Activated naive CD8-positive, alpha-beta T cell treated with anti-CD3 and anti-CD28 coated beads, Interleukin-2, amount 10 ng/mL, durations not matched to agents 7 days and 5 days (primary cell): ENCODE results near the gene EML1. TPM values are rescaled to one million over a fixed set of nuclear protein-coding genes. Genes with fewer than 3 reads are reported as not detected.

ENCODE experiments used
- ATAC-seq: fragments of 150-1000 bp; cut with Tn5 transposase; one replicate; pipeline ENCODE4 v1.10.0; 2021; ENCODE audit warnings: low read depth, moderate library complexity
- POLR2A ChIA-PET: fragments of 350-600 bp; sonication (Branson Sonifier 250); formaldehyde crosslinking; loops from one replicate; lab custom pipeline; 2021; ENCODE audit warnings: antibody characterized with exemption; lab: Charles Lee
- DNase-seq: peaks from one replicate; pipeline ENCODE4 v3.0.0; 2021
- H3K27ac Mint-ChIP-seq: one replicate; pipeline ENCODE4 v1.8.0; 2022; ENCODE audit warnings: mild to moderate bottlenecking, mixed read lengths
- H3K27me3 Mint-ChIP-seq: one replicate; pipeline ENCODE4 v1.8.0; 2022; ENCODE audit warnings: mild to moderate bottlenecking, moderate library complexity, mixed read lengths
- H3K36me3 Mint-ChIP-seq: one replicate; pipeline ENCODE4 v1.8.0; 2021; ENCODE audit warnings: mild to moderate bottlenecking, mixed read lengths
- H3K4me1 Mint-ChIP-seq: one replicate; pipeline ENCODE4 v1.8.0; 2021; ENCODE audit warnings: mixed read lengths
- H3K4me3 Mint-ChIP-seq: one replicate; pipeline ENCODE4 v1.8.0; 2022; ENCODE audit warnings: mild to moderate bottlenecking, moderate library complexity, mixed read lengths
- H3K9me3 Mint-ChIP-seq: one replicate; pipeline ENCODE4 v1.8.0; 2021; ENCODE audit warnings: mixed read lengths
- total RNA-seq, 2 experiments: library from RNA; stranded (reverse); gene quantifications; one replicate each; pipeline ENCODE4 v1.2.3, GENCODE V29; 2021

The EML1 gene
- total RNA-seq, 2 experiments from 2014 or later, result 0.69 TPM; not detected in 1

DNA sequence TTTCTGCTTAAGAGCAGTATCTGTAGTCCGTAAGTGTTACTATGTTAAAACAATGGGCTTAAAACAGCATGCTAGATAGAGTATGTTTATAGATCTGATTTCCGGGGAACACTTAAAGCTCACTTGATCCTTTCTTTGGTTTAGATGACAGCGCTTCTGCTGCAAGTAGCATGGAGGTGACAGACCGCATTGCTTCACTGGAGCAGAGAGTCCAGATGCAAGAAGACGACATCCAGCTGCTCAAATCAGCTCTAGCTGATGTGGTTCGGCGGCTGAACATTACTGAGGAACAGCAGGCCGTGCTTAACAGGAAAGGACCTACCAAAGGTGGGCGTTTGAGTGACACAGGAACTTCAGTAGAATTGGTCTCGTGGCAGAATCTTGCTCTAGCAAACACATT is 57.5 kb downstream of the EML1 start:
- ATAC-seq (no peak), DNase-seq (no peak)
- H3K27me3 Mint-ChIP-seq, result peaks cover 38% of the 10 kb centered on the region
- peaks cover 4% of the 10 kb centered on the region for H3K9me3 Mint-ChIP-seq
- H3K36me3 Mint-ChIP-seq, result no peaks in the 10 kb centered on the region
- H3K4me1 Mint-ChIP-seq, result no peaks in the 10 kb centered on the region
- H3K4me3 Mint-ChIP-seq, result no peak overlapping the region
- no peak overlapping the region for H3K27ac Mint-ChIP-seq
- POLR2A ChIA-PET, result no interaction called here

DNA sequence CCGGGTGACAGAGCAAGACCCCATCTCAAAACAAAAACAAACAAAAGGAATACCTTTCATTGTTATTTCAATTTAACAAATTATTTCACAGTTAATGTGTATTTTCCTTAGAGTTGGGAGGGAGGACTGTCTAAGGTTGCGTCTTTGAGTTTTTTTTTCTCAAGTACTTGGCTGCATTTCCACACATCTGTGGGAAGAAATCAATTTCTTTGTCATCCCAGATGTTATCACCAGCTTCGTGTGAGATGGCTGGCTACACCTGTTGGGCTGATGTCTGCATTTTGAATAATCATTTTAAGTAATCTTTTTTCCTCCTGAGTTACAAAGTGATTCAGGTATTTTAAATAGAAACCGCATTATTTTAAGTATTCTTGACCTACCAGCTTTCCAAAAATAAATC is 59.4 kb downstream of the EML1 start:
- POLR2A ChIA-PET, result no interaction called here
- DNase-seq (no peak), ATAC-seq (no peak)
- Mint-ChIP-seq H3K27ac (no peak overlapping the region), H3K27me3 (peaks cover 40% of the 10 kb centered on the region), H3K9me3 (no peaks in the 10 kb centered on the region), H3K36me3 (no peaks in the 10 kb centered on the region), H3K4me3 (no peak overlapping the region), H3K4me1 (no peaks in the 10 kb centered on the region)

DNA sequence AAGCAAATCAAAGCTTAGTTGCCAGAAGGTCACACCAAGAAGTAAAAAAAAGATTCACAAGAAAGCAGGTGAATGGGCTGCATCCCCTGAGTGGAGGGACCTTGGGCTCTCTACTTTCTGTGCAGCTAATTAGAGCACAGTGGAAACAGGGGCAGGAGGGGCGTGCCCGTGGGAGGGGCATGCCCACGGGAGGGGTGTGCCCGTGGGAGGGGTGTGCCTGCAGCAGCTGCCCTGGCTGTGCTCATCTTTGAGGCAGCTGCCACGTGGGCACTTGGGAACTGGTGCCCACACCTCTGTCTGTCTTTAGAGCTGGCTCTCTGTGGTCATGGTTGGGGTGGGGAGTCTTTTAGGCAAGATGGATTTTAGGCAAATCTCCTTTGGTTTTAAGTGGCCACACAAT is 60.0 kb downstream of the EML1 start:
- no peaks in the 10 kb centered on the region for H3K36me3 Mint-ChIP-seq
- no peaks in the 10 kb centered on the region for H3K9me3 Mint-ChIP-seq
- no peak for DNase-seq
- POLR2A ChIA-PET, result no interaction called here
- H3K4me3 Mint-ChIP-seq, result no peak overlapping the region
- H3K4me1 Mint-ChIP-seq, result no peaks in the 10 kb centered on the region
- ATAC-seq, result no peak
- no peak overlapping the region for H3K27ac Mint-ChIP-seq
- peaks cover 39% of the 10 kb centered on the region for H3K27me3 Mint-ChIP-seq

DNA sequence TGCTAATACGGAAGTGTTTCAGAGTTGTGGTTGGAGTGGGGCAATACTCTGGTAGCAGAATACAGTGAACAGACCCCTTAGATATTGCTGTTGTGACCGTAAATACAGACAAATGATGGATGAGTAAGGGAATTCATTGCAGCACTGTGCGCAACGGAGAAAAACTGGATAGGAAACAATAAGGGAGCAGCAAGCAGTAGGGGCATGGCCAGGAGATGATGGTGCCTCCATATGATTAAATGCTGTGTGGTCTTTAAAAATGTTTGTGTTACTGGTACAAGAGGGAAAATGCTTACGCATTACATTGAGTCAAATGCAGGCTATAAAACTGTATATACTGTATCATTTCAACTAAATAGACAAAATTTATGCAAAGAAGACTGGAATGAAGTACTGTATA is 61.6 kb downstream of the EML1 start:
- DNase-seq (no peak), ATAC-seq (no peak)
- Mint-ChIP-seq H3K36me3 (no peaks in the 10 kb centered on the region), H3K27ac (no peak overlapping the region), H3K9me3 (no peaks in the 10 kb centered on the region), H3K27me3 (peaks cover 45% of the 10 kb centered on the region), H3K4me3 (no peak overlapping the region), H3K4me1 (no peaks in the 10 kb centered on the region)
- POLR2A ChIA-PET, result no interaction called here

DNA sequence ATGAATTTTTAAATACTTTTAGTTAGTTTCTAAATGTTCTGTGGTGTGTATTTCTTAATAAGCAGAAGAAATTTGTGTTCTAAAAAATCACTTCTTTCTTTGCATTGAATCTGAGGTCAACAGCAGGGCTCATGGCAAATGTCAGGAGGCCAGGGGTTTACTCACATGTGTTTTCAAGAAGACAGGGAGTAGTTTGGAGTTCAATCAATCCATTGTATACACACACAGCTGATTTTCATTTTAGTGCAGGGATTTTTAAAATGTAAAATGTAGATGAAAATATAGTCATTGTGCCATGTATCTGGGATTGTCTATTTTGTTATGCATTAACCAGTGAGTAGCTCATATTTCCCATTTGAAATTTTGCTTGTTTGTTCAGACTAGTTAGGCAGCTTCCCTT is 62.1 kb downstream of the EML1 start:
- Mint-ChIP-seq H3K27me3 (peaks cover 45% of the 10 kb centered on the region), H3K27ac (no peak overlapping the region), H3K4me3 (no peak overlapping the region), H3K9me3 (no peaks in the 10 kb centered on the region), H3K4me1 (no peaks in the 10 kb centered on the region), H3K36me3 (no peaks in the 10 kb centered on the region)
- DNase-seq, result no peak
- POLR2A ChIA-PET, result no interaction called here
- ATAC-seq, result no peak

DNA sequence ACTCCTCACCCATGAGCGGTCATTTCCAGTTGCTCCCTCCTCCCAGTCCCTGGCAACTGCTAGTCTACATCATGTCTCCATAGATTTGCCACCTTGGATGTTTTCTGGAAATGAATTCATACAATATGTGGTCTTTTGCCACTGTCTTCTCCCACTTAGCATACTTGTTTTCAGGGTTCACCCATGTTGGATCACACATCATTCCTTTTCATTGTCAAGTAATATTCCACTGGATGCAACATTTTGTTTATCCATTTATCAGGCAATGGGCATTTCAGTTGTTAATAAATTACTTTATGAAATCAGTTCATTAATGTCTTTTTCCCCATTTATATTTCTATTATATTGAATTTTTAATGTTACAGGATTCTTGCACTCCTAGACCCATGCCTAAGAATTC is 64.3 kb downstream of the EML1 start:
- no peaks in the 10 kb centered on the region for H3K4me1 Mint-ChIP-seq
- POLR2A ChIA-PET, result no interaction called here
- no peak overlapping the region for H3K4me3 Mint-ChIP-seq
- H3K36me3 Mint-ChIP-seq, result no peaks in the 10 kb centered on the region
- peaks cover 35% of the 10 kb centered on the region for H3K27me3 Mint-ChIP-seq
- no peaks in the 10 kb centered on the region for H3K9me3 Mint-ChIP-seq
- DNase-seq, result no peak
- H3K27ac Mint-ChIP-seq, result no peak overlapping the region
- no peak for ATAC-seq

DNA sequence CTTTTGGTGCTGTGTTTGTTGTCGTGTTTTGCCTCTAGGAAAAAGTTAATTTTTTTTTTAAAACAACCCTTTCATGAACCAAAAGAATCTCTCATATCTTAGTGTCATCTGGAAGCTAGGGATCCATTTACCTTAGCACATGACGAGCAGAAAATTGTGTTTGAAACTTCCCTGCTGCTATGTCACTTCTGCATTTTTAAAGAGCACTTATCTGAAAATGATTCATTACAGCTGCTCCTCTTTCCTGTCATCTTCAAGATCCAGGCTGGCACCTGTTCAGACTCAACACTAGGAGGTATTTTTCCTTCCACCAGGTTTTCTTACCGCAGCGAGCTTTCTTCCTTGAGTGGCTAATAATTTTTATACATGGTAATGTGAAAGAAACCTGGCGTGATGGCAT is 67.0 kb downstream of the EML1 start:
- POLR2A ChIA-PET, result no interaction called here
- no peak overlapping the region for H3K27ac Mint-ChIP-seq

DNA sequence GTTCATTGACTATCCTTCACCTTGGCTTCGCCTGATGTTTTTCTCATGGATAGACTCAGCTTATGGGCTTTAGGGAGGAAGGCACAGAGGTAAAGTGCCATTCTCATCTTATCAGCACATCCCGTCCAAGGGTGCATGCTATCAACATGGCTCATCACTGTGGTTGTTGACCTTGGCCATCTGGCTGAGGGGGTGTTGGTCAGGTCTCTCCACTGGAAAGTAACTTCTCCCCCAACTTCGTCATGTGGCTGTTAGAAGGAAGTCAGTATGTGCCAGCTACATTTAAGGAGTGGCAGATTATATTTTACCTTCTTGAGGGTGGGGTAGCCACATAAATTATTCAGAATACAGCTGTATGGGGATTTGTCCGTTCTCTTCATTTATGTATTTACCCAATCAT is 68.9 kb downstream of the EML1 start:
- Mint-ChIP-seq H3K4me1 (no peaks in the 10 kb centered on the region), H3K36me3 (no peaks in the 10 kb centered on the region), H3K9me3 (no peaks in the 10 kb centered on the region), H3K4me3 (no peak overlapping the region), H3K27ac (no peak overlapping the region), H3K27me3 (peaks cover 32% of the 10 kb centered on the region)
- ATAC-seq (no peak), DNase-seq (no peak)
- POLR2A ChIA-PET, result no interaction called here

More for the DNA sequence above, 67.0 kb downstream of the EML1 start:
- DNase-seq (no peak), ATAC-seq (no peak)
- H3K9me3 Mint-ChIP-seq, result no peaks in the 10 kb centered on the region
- H3K4me3 Mint-ChIP-seq, result no peak overlapping the region
- peaks cover 32% of the 10 kb centered on the region for H3K27me3 Mint-ChIP-seq
- H3K36me3 Mint-ChIP-seq, result no peaks in the 10 kb centered on the region
- no peaks in the 10 kb centered on the region for H3K4me1 Mint-ChIP-seq

DNA sequence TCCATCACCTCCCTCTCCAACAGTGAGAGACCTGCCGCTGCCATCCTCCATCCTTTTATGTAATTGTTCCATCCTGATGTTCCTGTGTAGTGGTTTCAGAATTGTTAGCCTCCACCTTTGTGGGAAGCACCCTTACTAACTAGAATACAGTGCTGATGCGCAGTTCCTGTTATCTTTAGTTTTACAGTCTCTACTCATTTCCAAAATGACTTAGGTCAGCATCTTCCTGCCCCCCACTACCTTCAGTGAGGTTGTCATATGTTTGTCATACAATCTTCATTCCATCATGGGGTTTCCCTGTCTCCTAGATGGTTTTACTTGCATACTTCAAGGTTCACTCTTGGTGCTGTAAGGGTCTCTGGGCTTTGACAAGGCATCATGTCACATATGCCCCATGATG is 69.8 kb downstream of the EML1 start:
- POLR2A ChIA-PET, result no interaction called here
- Mint-ChIP-seq H3K27ac (no peak overlapping the region), H3K4me1 (no peaks in the 10 kb centered on the region), H3K36me3 (no peaks in the 10 kb centered on the region), H3K4me3 (no peak overlapping the region), H3K27me3 (peaks cover 37% of the 10 kb centered on the region), H3K9me3 (no peaks in the 10 kb centered on the region)
- no peak for ATAC-seq
- DNase-seq, result no peak

DNA sequence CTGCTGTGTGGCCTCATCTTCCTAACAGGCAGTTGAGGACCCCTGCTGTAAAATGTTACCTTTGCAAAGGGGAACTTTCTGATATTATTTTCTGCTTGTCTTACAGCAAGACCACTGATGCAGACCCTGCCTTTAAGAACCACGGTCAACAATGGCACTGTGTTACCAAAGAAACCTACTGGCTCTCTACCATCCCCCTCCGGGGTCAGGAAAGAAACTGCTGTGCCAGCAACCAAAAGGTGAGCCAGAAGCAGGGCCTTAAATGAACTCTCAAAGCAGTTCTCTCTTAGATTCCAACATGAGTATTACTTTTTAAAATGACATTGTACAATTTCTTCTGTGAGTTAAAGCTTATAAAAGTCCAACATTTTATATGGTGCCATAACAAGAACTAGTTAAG is 72.2 kb downstream of the EML1 start:
- ATAC-seq (no peak), DNase-seq (no peak)
- Mint-ChIP-seq H3K27ac (no peak overlapping the region), H3K4me1 (no peaks in the 10 kb centered on the region), H3K9me3 (no peaks in the 10 kb centered on the region), H3K4me3 (no peak overlapping the region), H3K27me3 (peaks cover 45% of the 10 kb centered on the region), H3K36me3 (no peaks in the 10 kb centered on the region)
- POLR2A ChIA-PET, result no interaction called here

DNA sequence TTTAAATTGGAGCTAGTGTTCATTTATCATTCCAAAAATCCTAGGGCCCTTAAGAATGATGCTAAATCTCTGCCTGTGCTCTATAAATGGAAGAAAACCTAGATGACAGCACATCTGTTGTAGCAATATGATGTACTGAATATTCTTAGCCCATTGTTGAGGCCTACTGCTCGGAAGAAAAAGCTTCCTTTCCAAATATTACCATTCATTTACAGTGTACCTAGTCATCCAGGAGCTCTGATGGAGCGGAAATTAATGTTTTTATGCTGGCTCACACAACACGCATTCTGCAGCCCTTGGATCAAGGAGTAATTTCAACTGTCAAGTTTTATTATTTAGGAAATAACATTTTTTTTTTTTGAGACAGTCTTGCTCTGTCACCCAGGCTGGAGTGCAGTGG is 77.4 kb downstream of the EML1 start:
- POLR2A ChIA-PET, result no interaction called here
- Mint-ChIP-seq H3K36me3 (no peaks in the 10 kb centered on the region), H3K9me3 (no peaks in the 10 kb centered on the region), H3K27ac (no peak overlapping the region), H3K4me1 (no peaks in the 10 kb centered on the region), H3K4me3 (no peak overlapping the region), H3K27me3 (peaks cover 42% of the 10 kb centered on the region)
- DNase-seq (no peak), ATAC-seq (no peak)

DNA sequence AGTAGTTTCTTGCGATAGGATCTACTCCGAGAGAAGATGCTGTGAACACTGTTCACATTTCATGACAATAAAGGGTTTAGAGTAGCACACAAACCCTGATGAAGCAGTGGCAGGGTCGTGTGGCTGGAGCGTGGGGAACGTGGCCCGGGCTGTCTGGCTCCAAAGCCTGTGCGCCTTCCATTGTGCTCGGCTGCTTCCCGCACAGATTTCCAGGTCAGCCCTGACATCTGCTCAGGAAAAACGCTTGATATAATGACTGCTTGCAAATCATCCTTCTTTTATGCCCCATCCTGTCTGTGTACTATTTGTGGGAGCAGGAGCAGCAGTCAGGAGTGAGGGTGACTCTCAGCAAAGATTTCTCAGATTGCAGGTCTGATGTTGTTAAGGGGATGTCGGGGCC is 78.6 kb downstream of the EML1 start:
- H3K4me1 Mint-ChIP-seq, result no peaks in the 10 kb centered on the region
- H3K27me3 Mint-ChIP-seq, result peaks cover 39% of the 10 kb centered on the region
- no peak for ATAC-seq

DNA sequence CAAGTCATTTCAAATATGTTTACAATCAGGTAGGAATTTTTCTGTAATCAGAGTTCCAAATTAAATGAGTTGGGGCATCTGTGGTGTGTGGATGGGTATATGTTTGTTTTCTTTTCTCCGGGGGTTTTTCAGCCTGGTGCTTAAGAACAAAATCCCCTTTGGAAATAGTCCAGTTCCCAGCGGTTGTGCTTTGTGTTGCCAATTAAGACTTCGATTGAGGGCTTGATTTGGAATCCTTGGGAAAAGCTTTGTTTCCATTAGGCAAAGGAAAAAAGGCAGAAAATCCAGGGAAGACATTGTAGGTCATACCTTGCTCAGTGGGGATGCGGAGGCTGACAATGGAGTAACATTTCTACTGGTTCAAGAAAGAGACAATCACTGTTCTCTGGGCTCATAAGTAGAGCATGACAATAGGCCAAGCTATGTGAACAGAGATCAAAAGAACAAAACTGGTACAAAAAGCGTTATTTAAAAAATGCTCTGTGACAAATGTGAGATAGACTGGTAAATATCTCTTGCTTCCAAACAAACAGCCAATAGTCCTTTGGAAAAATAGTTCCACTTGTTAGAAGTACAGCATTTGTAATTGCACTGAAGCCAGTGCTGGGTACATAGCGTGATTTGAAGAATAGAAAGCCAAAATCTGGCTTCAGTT is 79.7 kb downstream of the EML1 start:
- no peaks in the 10 kb centered on the region for H3K9me3 Mint-ChIP-seq
- no peak for ATAC-seq
- peaks cover 32% of the 10 kb centered on the region for H3K27me3 Mint-ChIP-seq
- POLR2A ChIA-PET, result no interaction called here
- H3K4me1 Mint-ChIP-seq, result no peaks in the 10 kb centered on the region
- no peak for DNase-seq
- H3K36me3 Mint-ChIP-seq, result no peaks in the 10 kb centered on the region
- H3K4me3 Mint-ChIP-seq, result no peak overlapping the region
- no peak overlapping the region for H3K27ac Mint-ChIP-seq

More for the DNA sequence above, 78.6 kb downstream of the EML1 start:
- H3K9me3 Mint-ChIP-seq, result no peaks in the 10 kb centered on the region
- no peaks in the 10 kb centered on the region for H3K36me3 Mint-ChIP-seq
- H3K4me3 Mint-ChIP-seq, result no peak overlapping the region
- DNase-seq, result no peak
- no peak overlapping the region for H3K27ac Mint-ChIP-seq
- POLR2A ChIA-PET, result no interaction called here

DNA sequence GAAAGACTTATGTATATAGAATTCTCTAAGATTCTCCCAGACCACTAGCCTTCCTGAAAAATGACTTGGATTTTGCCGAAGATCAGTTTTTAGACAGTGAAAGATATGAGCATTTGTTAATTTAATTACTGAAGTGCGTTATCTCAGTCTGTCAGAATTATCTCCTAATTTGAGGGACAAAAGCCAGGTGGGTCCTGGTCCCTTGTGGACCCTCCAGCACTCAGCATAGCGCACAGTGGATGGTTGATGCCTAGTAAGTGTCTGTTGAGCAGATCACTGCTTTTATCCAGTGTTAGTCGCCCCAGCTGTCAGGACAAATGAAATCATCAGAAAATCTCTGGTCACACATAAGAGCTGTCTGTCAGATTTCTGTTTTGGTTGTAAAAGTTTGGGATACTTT is 80.4 kb downstream of the EML1 start:
- Mint-ChIP-seq H3K4me3 (no peak overlapping the region), H3K36me3 (no peaks in the 10 kb centered on the region), H3K9me3 (no peaks in the 10 kb centered on the region), H3K4me1 (no peaks in the 10 kb centered on the region), H3K27ac (no peak overlapping the region), H3K27me3 (peaks cover 25% of the 10 kb centered on the region)
- ATAC-seq (no peak), DNase-seq (no peak)
- POLR2A ChIA-PET, result no interaction called here

DNA sequence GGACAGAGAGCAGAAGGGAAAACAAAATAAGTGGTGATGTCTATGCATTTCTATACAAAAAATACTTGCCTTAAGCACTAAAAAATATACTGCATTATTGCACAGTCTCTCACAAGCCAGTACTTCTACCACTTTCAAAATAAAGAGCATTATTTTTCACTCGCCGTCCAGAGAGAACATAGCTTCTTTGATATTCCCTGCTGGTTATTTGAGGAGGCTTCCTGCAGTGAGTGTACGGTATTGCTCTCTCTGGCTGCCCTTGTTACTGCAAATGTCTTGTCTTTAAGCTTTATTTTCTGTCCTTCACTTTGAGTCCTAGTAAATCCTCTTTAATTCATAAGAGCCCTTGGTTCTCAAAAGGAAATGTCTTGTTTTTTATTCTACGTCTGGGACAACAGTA is 81.1 kb downstream of the EML1 start:
- ATAC-seq (no peak), DNase-seq (no peak)
- POLR2A ChIA-PET, result no interaction called here
- Mint-ChIP-seq H3K4me3 (no peak overlapping the region), H3K36me3 (no peaks in the 10 kb centered on the region), H3K4me1 (no peaks in the 10 kb centered on the region), H3K9me3 (no peaks in the 10 kb centered on the region), H3K27me3 (peaks cover 25% of the 10 kb centered on the region), H3K27ac (no peak overlapping the region)
